HG03159 (cell line): ENCODE measurements around the gene ERCC6.

Experiments used
- ATAC-seq: cut with Tn5 transposase; IDR thresholded peaks from one replicate; pipeline ENCODE4 v1.9.1; 2021; ENCODE audit warnings: mild to moderate bottlenecking, moderate library complexity; ENCODE audit not compliant: unreplicated experiment

Gene ERCC6

DNA sequence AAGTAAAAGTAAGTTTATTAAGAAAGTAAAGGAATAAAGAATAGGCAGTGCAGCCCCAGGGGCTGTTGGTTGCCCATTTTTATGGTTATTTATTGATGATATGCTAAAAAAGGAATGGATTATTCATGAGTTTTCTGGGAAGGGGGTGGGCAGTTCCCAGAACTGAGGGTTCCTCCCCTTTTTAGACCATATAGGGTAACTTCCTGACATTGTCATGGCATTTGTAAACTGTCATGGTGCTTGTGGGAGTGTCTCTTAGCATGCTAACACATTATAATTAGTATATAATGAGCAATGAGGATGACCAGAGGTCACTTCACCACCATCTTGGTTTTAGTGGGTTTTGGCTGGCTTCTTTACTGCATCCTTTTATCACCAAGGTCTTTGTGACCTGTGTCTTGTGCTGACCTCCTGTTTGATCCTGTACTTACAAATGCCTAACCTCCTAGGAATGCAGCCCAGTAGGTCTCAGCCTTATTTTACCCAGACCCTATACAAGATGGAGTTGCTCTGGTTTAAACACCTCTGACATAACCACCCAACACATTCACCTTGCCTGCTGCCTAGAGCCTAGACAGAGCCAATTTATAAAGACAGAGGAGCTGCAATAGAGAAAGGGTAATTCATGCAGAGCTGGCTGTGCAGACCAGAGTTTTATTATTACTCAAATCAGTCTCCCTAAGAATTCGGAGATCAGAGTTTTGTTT, 10.9 kb upstream of the ERCC6 start:
- no peak for ATAC-seq

DNA sequence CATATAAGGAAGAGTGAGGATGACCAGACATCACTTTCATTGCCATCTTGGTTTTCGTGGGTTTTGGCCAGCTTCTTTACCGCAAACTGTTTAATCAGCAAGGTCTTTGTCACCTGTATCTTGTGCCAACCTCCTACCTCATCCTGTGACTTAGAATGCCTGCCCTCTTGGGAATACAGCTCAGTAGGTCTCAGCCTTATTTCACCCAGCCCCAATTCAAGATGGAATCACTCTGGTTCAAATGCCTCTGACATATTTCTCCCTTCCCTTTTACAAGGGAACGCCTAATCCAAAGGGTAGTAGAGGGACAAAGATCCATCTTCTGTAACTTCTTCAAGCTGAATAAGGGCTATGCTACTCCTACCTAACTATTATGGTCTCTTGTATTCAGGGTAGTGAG, 4.7 kb upstream of the ERCC6 start:
- ATAC-seq: no peak

DNA sequence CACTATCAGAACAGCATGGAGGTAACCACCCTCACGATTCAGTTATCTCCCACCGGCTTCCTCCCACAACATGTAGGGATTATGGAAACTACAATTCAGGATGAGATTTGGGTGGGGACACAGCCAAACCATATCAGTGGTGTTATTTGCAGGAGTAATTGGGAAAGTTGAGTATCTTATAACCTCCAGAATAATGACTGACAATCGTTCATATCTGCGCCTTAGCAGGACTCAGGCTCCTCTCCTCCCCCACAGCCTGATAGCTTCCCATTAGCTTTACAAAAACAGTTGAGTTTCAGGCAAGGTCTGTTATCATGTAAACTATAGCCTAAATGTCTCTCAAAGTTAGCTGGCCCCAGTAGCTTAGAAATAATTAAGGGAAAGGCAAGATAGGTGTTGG, 3.4 kb upstream of the ERCC6 start:
- no peak for ATAC-seq

DNA sequence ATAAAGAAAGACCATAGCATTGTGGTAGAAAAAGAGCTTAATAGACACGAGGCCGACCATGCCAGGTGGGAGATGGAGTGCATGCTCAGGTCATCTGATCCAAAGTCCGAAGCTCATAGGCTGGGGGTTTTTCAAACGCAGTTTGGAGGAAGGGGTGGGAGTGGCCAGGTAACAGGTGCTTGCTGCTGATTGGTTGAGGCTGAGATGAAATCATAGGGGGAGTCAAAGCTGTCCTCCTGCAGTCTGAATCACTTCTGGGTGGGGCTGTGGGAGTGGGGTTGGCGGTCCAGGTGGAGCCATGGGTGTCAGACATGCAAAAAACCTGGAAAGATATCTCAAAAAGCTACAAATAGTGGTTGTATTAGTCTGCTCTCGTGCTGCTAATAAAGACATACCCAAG, 2.8 kb upstream of the ERCC6 start:
- ATAC-seq: no peak

DNA sequence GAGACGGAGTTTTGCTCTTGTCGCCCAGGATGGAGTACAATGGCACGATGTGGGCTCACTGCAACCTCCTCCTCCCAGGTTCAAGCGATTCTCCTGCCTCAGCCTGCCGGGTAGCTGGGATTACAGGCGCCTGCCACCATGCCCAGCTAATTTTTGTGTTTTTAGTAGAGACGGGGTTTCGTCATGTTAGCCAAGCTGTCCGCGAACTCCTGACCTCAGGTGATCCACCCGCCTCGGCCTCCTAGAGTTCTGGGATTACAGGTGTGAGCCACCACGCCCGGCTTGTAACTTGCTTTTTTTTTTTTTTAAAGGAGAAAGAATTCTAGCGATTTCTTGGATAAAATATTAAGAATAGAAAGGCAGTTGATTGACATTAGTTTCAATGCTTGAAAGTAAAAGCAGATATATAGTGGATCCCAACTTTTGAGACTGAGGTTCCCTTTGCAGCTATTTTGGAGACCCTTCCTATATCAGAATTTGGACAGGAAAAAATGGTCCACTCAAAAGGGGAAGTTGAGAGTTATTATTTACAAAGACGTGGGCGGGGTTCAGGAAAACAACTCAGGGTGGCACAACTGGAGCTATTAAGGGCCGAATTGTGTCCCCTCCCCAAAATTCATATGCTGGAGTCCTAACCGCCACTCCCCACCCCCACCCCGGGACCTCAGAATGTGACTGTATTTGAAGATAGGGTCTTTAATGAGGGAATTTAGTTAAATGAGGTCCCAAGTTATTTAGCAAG, 1.3 kb upstream of the ERCC6 start:
- ATAC-seq: no peak

DNA sequence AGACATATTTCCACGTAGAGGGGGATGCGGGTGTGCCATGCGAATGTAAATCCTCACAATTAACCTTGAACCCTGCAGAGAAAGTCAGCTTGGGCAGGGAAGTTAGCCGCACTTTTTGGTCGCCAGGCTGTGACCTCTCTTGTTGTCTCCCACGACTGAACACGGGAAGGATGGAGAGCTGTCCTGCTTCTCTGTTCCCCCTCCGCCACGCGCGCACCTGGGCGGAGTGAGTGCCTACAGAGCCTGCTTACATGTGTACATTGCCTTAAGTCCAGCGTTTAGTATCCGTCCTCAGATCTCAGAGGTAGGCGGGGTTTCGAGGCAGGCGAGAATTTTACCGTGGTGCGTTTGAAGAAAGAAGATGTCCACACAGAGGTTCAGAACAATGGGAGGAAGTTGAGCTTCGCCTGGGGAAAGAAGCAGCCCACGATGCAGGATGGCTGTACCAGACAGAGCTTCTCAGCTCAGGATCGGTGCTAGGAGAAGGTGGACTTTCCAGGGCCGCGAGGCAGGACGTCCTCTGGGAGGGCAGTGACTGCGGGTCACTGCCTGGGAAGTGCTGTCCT, 482 bp upstream of the ERCC6 start:
- peak; percentile 6 for ATAC-seq

DNA sequence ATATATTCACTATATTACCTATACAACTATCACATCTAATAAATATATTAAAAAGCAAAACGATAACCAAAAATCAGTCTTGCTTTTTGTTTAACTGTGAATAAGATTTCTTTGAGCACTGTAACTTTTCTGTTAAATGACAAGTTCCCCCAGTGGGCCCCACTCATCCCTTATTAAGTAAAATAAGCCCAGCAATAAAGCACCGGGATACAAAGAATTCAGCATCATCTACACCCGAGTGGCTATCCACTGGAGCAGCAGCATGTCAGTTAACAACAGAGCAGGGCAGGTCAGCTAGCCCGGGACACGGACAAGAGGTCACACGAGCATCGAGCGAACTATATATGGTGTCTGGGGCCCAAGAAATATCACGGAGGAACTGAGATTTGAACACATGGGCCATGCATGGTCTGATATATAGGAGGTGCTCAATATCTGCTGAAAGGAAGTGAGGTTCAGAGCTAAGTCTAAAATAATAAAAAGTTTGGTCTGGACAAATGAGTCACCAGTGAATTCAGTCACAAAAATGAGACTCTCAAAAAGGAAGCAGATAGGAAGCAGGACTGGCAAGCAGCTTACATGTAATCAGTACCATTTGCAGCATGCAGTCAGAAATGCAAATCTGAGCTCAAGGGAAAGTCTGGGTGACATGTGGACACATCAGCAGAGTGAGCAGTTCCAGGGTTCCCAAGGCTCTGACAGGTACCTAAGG, 4.1 kb downstream of the ERCC6 start:
- peak; percentile 48 for ATAC-seq

DNA sequence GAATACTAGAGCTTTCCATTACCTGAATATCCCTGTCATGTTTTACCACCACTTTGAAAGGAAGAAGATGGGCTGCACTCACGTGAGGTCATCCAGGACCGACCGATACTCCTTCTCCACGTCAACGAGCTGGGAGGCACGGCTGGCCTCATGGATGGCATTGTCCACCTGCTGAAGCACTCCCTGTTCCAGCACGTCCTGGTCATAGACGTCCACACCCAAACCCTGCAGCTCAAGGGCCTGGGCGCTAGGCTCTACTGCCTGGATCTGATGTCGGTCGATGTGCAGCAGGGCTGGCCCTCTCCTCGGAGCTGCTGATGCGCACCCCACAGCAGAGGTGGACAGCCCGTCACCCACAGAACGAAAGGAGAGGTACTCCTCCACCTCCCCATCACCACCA, 6.5 kb downstream of the ERCC6 start:
- no peak for ATAC-seq

DNA sequence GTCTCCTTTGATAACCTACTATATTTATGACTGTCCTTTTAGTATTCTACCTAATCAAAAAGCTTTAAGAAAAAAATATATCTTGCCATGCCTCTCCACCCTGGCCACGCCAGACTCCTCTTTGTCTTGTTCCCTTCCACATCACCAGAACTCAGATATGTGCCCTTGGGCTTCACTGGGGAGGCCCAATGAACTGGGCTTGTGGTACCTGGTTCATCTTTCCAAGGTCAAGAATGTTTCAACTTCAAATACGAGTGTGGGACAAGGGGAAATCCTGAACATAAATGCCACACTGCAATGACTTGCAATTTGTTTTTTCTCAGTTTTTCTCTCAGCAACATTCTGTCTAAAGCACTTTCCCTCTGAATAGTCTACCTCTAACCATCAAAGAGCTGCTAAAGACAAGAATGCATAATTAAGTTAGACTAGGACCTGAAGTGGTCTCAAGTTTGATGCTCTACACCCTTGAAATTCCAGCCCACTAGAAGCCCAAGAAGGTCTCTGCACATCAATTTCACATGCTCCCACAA, 9.9 kb downstream of the ERCC6 start:
- ATAC-seq: no peak

DNA sequence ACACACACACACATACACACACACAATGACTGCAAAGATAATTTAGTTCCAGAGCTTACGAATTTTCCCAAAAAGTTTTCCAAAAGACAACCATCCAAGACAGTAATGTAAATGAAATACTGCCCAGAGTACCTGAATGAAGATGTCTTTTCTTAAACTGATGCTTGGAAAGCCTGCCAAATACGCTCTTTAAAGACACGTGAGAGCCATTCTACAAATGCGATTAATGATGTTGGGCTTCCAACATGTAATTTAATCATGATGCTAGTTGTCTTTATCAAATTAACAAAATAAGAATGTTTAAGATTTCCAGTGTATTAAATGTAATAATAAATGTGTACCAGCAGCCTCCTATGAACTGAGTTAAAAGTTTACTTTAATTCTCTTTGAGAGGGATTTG, 11.1 kb downstream of the ERCC6 start:
- no peak for ATAC-seq

DNA sequence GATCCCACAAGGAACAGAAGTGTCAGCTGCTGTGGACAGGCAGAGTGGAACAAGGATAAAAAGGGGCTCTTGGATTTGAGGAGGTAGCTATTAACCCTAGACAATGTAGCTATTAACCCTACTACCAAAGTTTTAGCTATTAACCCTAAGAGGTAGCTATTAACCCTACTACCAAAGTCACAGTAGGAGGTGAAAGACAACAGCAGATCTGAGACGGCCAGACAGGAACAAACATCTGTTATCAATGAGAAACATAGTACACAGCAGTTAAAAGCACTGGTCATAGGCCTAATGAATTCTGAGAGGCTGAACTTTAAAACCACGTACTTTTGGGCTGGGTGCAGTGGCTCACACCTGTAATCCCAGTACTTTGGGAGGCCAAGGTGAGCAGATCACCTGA, 11.9 kb downstream of the ERCC6 start:
- ATAC-seq: no peak

DNA sequence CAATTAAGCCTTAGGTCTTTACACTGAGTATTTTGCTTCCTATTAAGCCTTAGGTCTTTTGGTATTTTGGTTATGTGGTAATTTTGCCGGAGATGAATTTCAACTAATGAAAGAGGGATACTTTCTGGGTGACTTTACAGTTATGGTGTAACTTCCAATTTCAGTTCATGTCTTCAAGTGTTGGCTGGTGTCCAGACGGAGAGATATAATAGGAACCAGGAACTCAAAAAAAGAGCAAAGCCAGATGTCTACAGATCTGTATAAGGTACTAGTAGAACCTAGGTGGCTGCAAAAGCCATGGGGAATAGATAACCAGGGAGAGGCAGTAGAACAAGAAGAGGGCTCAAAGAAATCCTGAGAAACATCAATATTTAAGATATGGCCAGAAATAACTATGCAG, 12.3 kb downstream of the ERCC6 start:
- no peak for ATAC-seq

DNA sequence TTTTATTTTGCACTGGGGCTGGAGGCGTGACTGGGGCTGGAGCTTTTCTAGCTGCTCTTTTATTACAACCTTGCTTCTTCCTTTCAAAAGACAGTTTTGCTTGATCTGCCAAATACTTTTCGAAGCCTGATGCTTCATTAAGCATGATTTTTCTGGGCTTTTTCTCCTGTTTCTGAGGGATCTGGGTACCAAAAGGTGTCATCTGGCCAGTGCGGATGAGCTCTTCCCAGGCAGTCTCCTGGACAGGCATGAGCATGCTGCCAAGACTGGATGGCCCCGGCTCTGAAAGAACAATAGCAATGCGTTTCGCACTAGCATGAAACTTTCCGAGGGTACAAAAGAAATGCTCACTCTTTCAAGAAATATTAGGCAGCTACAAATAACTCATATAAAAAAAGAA, 14.4 kb downstream of the ERCC6 start:
- ATAC-seq: no peak

DNA sequence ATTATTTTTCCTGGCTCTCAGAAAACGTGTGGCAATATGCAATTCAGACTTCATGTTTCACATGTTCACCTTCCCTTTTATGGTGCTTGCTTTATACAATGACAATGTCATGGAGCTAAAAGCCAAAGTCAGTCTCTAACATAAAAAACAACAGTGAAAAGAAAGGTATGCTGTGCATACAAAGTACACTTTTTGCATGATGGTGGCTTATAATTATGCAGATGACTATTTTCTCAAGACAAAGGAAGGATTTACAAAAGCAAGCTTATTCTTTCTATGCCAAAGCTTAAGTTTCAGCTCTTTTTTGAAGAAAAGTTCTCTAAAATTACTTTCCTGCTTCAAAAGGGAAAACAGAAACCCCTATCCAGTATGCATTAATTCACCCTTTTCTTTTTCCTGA, 15.6 kb downstream of the ERCC6 start:
- no peak for ATAC-seq

DNA sequence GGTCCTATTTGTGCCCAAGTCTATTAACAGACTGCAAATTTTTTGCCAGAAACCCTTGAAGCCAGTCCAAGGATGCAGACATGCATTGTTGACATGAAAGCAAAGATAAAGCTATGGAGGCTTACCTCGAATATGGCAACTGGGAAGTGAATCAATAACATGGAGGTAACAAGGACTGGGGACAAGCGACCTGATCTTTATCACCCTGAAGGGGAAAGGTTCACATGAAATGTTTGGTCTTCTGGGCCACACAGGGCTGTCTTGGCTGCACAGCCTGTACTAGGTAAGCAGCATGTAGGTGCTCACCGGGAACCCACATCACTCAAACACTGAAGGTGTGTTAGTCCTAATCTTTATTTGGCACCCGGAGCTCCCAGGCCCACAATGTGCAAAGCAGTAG, 17.9 kb downstream of the ERCC6 start:
- ATAC-seq: no peak

DNA sequence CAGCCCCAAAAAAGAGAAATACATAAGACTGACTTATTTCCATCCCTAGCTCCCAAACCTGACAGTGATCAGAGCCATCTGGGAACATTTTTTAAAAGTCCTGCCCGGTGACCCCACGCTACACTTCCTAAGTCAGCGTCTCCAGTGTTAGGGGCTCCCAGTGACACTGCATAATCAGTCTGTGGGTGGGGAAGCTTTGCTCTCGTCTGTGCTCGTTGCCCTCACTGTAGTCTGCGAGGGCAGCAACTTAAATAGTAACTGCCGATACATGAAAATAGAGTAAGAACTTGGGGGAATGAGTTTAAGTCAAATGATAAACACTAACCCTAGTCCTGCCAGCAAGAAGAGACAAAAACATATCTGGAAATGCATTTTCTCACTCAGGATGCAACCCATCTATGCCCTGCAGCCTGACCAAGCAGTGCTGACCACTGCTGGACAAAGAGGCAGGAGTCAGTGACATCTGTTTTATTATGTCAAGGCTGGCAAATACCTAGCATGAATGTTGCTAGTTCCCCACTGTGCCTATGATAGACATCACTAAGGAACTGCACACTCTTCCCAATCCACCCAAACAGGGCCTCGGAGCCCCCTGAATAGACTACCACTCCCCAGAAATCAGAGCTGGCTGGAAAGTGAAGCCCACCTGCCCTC, 18.7 kb downstream of the ERCC6 start:
- ATAC-seq: no peak

DNA sequence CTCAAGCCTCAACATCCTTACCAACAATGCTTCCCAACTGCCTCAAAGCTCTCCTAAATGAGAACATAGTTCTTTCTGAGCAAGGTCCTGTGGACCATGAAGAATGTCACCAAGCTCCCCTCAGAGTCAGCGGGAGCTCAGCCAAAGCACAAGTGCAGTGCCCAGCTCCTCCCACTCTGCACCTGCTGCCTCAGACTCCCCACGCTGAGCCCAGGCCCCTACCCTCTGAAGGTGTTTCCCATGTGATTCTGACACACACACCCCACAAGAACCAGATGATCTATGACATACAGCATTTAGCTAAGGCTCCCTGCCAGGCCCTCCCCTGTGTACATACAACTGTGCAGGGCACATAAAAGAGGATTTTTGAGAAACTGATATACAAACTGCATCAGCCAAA, 19.2 kb downstream of the ERCC6 start:
- ATAC-seq: no peak

DNA sequence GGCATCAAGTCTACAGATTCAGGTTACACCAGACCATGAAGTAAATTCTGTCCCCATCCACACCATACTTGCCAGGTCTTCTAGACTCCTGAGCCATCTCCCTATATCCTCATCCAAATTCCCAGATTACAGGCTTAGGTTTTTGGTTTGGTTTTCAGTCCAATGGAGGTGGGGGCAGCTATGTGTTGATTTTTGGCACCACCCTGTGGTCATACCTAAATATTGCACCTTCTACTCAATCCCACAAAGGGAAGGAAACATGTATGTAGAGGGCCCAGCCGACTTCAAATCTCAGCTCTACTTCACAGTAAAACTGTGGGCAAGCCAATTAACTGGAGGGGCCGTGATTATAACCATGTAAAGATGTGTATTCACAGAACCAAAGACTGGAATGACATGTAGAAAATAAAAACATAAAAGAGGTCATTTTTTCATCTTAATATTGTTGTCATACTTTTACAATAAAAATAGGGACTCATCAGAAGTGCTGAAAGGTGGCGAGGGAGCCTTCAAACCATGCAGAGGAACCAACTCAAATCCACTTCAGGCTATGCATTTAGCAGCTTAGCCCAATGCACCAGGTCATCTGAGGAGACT, 19.8 kb downstream of the ERCC6 start:
- ATAC-seq: no peak

DNA sequence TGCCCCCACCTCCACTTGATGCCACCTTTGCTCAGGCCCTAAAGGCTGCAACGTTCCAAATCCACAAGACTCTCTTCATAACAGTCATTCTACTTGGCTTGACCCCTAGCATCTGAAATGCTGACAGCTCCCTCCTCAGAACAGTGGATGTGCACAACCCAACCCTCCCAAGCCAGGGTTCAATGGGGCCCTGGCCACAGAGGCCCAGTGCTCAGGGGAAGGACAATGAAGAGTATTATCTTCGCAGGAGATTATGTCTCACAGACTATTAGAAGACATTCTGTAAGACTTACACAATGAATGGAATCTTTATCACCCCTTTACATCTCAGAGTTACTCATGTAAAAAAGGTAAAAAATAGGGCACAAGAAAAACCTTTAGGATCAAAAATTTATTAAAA, 20.4 kb downstream of the ERCC6 start:
- no peak for ATAC-seq

DNA sequence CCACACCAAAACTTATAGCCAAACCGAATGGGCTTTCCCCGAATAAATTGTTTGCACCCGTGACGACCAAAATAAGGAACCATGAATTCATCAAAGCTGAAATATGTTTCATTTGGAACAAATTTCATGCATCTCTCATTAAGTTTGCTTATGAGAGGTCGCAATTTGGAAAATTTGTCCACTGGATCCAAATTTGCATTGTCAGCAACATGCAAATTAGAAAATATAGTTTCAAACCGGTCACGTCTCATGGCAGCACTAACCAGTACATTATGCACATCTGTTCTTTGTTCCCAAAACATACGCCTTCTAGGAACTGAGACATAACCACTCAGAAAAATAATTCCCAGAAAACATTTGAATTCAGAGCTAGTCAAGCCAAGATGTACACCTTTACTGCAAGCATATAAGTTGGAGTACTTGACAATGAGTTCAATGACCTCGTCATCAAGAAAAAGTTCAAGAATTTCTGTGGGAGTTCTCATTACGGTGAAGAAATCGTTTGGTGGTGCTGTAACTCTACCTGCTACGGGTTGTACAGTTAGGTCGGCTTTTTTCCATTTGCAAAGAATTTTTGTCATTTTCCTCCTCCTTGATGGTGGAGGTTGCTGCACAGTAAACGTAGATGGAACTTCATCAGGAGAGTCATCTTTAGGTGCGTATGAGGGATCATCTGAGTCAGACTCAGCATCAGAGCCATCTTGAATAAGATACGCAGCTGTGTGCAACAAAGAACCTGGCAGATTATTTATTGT, 22.5 kb downstream of the ERCC6 start:
- ATAC-seq: no peak
